GM23338 (cell line): ENCODE results near the gene PA2G4.

Experiments used
- CREB1 ChIP-seq: fragments of 250-450 bp; sonication (Bioruptor Pico); IDR thresholded peaks from 2 replicates; pipeline ENCODE4 v1.5.0; 2020; ENCODE audit warnings: low read depth, mild to moderate bottlenecking, moderate library complexity
- EZH2 ChIP-seq: fragments of 200-600 bp; sonication (generic); IDR thresholded peaks from one replicate; pipeline ENCODE4 v1.8.0; 2017; ENCODE audit warnings: antibody characterized with exemption, mild to moderate bottlenecking, low read depth; ENCODE audit not compliant: unreplicated experiment
- EZH2phosphoT487 ChIP-seq: fragments of 200-600 bp; sonication (generic); IDR thresholded peaks from one replicate; pipeline ENCODE4 v1.8.1; 2018; ENCODE audit warnings: antibody characterized with exemption; ENCODE audit not compliant: unreplicated experiment
- JUNB ChIP-seq: IDR thresholded peaks from one replicate; pipeline ENCODE4 v1.6.1; 2016; ENCODE audit warnings: antibody characterized with exemption; ENCODE audit not compliant: unreplicated experiment
- POLR2AphosphoS5 ChIP-seq: IDR thresholded peaks from 2 replicates; pipeline ENCODE4 v1.6.1; 2016; ENCODE audit warnings: antibody characterized with exemption, low read depth
- REST ChIP-seq: IDR thresholded peaks from one replicate; pipeline ENCODE4 v1.6.1; 2018; ENCODE audit warnings: antibody characterized with exemption; ENCODE audit not compliant: unreplicated experiment
- ZNF331 ChIP-seq: fragments of 250-450 bp; sonication (Bioruptor Pico); IDR thresholded peaks from 2 replicates; pipeline ENCODE4 v1.5.0; 2020; ENCODE audit warnings: low read depth, mild to moderate bottlenecking, moderate library complexity
- TF ChIP-seq, protein P1 (sequence below), 2 experiments: fragments of 200-600 bp in 1 of 2; sonication (generic) in 1 of 2; conservative IDR thresholded peaks; 2 replicates each; pipeline versions ENCODE4 v1.5.1 to v1.6.1; 2016 to 2017; ENCODE audit warnings: antibody characterized with exemption in 2 of 2, low read depth in 2 of 2, mild to moderate bottlenecking in 2 of 2, moderate library complexity in 1 of 2
- TF ChIP-seq, protein P2 (sequence below): IDR thresholded peaks from 2 replicates; pipeline ENCODE4 v1.6.1; 2016; ENCODE audit warnings: antibody characterized with exemption

- TF ChIP-seq ZNF331 (CRISPR knock-in tag) (no peak), EZH2 (no peak), JUNB (no peak), EZH2phosphoT487 (no peak), REST (no peak), POLR2AphosphoS5 (no peak), CREB1 (CRISPR knock-in tag) (no peak)
- TF ChIP-seq, protein P1, sequence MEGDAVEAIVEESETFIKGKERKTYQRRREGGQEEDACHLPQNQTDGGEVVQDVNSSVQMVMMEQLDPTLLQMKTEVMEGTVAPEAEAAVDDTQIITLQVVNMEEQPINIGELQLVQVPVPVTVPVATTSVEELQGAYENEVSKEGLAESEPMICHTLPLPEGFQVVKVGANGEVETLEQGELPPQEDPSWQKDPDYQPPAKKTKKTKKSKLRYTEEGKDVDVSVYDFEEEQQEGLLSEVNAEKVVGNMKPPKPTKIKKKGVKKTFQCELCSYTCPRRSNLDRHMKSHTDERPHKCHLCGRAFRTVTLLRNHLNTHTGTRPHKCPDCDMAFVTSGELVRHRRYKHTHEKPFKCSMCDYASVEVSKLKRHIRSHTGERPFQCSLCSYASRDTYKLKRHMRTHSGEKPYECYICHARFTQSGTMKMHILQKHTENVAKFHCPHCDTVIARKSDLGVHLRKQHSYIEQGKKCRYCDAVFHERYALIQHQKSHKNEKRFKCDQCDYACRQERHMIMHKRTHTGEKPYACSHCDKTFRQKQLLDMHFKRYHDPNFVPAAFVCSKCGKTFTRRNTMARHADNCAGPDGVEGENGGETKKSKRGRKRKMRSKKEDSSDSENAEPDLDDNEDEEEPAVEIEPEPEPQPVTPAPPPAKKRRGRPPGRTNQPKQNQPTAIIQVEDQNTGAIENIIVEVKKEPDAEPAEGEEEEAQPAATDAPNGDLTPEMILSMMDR (conservative IDR thresholded peaks at IDR 0.05; ENCODE audit: low read depth in 2 of 2): no peak
- TF ChIP-seq, protein P2, sequence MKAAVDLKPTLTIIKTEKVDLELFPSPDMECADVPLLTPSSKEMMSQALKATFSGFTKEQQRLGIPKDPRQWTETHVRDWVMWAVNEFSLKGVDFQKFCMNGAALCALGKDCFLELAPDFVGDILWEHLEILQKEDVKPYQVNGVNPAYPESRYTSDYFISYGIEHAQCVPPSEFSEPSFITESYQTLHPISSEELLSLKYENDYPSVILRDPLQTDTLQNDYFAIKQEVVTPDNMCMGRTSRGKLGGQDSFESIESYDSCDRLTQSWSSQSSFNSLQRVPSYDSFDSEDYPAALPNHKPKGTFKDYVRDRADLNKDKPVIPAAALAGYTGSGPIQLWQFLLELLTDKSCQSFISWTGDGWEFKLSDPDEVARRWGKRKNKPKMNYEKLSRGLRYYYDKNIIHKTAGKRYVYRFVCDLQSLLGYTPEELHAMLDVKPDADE: no peak
Observed at GRCh38 chr12:56099787-56100186, 4.6 kb upstream of the PA2G4 start.
